RWPE1 (cell line): ENCODE results near the gene NUDC.

Experiments
- CTCF ChIA-PET: fragments of 350-600 bp; sonication (Branson Sonifier 250); formaldehyde crosslinking; extraction: SDS; loops from one replicate; lab custom pipeline; 2021; lab: Yijun Ruan, JAX
- POLR2A ChIA-PET: fragments of 400-600 bp; formaldehyde crosslinking; extraction: SDS; loops from one replicate; lab custom pipeline; 2020; ENCODE audit warnings: antibody characterized with exemption; ENCODE audit not compliant: low non-redundant PET; lab: Yijun Ruan, JAX
- DNase-seq: peaks from one replicate; pipeline ENCODE4 v3.0.0; 2012; ENCODE audit warnings: low spot score
- H3K27ac ChIP-seq: fragments of 450-650 bp; 2 replicates; pipeline ENCODE4 v1.5.1; 2017
- CTCF ChIP-seq: fragments of 450-650 bp; conservative IDR thresholded peaks from 2 replicates; pipeline ENCODE4 v1.5.1; 2017; ENCODE audit warnings: low read depth, mild to moderate bottlenecking

NUDC gene

GRCh38 chr1:26949266-26949925 is 27.9 kb downstream of the NUDC start:
- no peak for DNase-seq
- CTCF ChIA-PET: no interaction called here

DNA sequence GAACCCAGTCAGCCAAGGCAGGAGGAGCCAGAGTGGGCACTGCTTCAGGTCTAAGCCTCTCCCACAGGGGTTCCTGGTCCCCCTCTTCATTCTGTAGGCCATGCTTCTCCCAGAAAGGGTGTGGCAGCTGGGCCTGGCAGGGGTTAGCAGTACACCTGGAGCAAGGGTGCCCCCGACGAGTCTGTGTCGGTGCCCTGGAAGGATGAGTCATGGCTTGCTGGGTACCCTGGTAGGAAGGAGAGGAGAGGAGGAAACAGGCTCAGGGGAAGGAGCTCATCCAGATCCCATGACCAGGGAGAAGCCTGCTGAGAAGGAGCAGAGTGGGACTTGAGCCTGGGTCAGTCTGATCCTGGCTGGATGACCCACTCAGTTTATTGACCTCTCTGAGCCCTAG is 28.4 kb downstream of the NUDC start:
- peak overlapping the region; percentile 56 for H3K27ac ChIP-seq
- CTCF ChIA-PET: no interaction called here

More at GRCh38 chr1:26949266-26949925, 27.9 kb downstream of the NUDC start:
- no peak for TF ChIP-seq CTCF
- POLR2A ChIA-PET: no interaction called here
- H3K27ac ChIP-seq: peak overlapping the region; percentile 56

GRCh38 chr1:26950602-26951001 is 29.1 kb downstream of the NUDC start:
- POLR2A ChIA-PET: no interaction called here
- TF ChIP-seq CTCF: no peak
- CTCF ChIA-PET: no interaction called here
- peak overlapping the region; percentile 56 for H3K27ac ChIP-seq
- no peak for DNase-seq

More for the DNA sequence above, 28.4 kb downstream of the NUDC start:
- DNase-seq: peak; percentile 25
- no peak for TF ChIP-seq CTCF
- POLR2A ChIA-PET: no interaction called here

GRCh38 chr1:26951216-26951615 is 29.7 kb downstream of the NUDC start:
- H3K27ac ChIP-seq: no peak overlapping the region
- CTCF ChIA-PET: no interaction called here
- POLR2A ChIA-PET: no interaction called here
- no peak for TF ChIP-seq CTCF
- DNase-seq: no peak

DNA sequence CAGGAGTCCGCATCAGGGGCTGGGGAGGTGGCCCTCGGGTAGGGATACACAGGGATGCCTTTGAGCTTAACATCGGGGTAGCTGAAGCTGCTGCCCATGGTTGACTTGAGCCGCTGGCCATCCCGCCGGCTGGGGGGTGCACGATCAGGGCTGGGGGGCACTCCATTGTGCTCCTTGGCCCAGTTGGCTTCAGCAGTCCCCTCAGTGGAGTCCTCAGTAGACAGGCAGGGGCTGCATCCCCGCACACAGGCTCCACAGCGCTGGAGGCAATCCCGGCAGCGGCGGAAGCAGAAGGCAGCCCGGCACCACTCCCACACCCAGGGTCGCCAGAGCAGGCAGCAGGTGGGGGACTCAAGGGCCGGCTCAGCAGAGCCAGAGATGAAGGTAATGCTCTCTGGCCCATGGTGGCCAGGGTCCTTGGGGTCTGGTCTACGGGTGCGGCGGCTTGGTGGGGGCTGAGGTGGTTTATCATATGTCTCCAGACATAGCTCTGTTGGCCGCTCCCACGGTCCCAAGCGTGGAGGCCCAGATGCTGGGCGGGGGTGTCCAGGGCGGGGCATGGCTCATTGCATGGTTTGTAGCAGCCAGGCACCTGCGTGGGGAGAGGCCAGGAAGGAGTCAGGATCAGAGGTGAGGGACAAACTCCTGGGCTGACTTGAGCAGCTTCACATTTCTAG is 30.4 kb downstream of the NUDC start:
- no peak for TF ChIP-seq CTCF
- DNase-seq: no peak
- POLR2A ChIA-PET: no interaction called here
- H3K27ac ChIP-seq: no peak overlapping the region
- CTCF ChIA-PET: interaction anchor here (0.6 kb wide), 1 partner anchor 28 kb away, joined by 3 read pairs; no protein-coding TSS in a partner anchor

- DNase-seq: no peak
- H3K27ac ChIP-seq: no peak overlapping the region
- CTCF ChIA-PET: interaction anchor here (0.6 kb wide), 1 partner anchor 33 kb away, joined by 5 read pairs; no protein-coding TSS in a partner anchor
- POLR2A ChIA-PET: no interaction called here
- TF ChIP-seq CTCF: no peak
Measured at GRCh38 chr1:26953374-26953773, 31.8 kb downstream of the NUDC start.
